GM12873 (cell line): Measurements from ENCODE around the gene LY6G6D.

Experiments
- CTCF ChIP-seq: IDR thresholded peaks from 2 replicates; pipeline ENCODE4 v1.5.1; 2012; ENCODE audit warnings: low read depth, mild to moderate bottlenecking, moderate library complexity, low read length, control low read depth; ENCODE audit not compliant: insufficient read depth; ENCODE audit errors: missing control alignments

The LY6G6D gene

GRCh38 chr6:31697555-31697954, 17.6 kb upstream of the LY6G6D start:
- no peak for TF ChIP-seq CTCF

GRCh38 chr6:31700740-31701401, 14.3 kb upstream of the LY6G6D start:
- TF ChIP-seq CTCF, result no peak

- no peak for TF ChIP-seq CTCF
Measured at GRCh38 chr6:31701666-31702404, 13.3 kb upstream of the LY6G6D start.

- no peak for TF ChIP-seq CTCF
Measured at GRCh38 chr6:31702405-31702818, 12.7 kb upstream of the LY6G6D start.

GRCh38 chr6:31702819-31703716, 12.1 kb upstream of the LY6G6D start, which contains the start of gene ABHD16A:
Gene ABHD16A, minus strand, starts transcription at chr6:31703324. Its CDS starts 43 bp downstream, at chr6:31703281.
- TF ChIP-seq CTCF, result no peak

- no peak for TF ChIP-seq CTCF
Measured at GRCh38 chr6:31705931-31706330, 9.2 kb upstream of the LY6G6D start.

GRCh38 chr6:31706599-31706998, 8.5 kb upstream of the LY6G6D start, which contains the start of gene LY6G6F:
Gene LY6G6F, plus strand, starts transcription at chr6:31706866. Its CDS starts 41 bp downstream, at chr6:31706907.
- no peak for TF ChIP-seq CTCF
